ENCODE measurements around the gene AQP7.
"Not testable (repeated sequence)": the region's sequence is repeated elsewhere in the genome, so short reads cannot be mapped to it uniquely, and the experiment has no call there.

AQP7 gene

DNA sequence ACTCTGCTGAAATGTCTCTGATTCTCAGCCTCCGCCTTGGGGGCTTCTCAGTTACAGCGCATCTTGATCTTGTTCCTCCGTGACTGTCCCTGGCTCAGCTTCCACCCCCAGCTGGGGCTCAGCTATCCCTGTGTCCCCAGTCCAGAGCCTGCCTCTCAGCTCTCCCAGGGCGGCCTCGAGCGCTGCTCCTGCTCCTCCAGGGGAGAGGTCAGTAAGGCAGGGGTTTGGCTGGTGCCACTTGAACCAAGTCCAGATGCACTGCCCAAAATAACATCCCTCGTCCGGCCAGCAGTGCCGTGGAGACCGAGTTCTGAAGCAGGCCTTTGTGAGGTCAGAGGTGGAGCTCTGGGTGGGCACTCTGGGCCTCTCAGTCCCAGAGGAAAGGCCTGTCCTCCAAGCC, at the start of gene AQP7:
TSS of gene AQP7 (minus strand) at position 198 of the 400 bp plus-strand sequence. CDS start 1,306 bp downstream, outside the sequence.
- DNase-seq = not testable (repeated sequence)

DNA sequence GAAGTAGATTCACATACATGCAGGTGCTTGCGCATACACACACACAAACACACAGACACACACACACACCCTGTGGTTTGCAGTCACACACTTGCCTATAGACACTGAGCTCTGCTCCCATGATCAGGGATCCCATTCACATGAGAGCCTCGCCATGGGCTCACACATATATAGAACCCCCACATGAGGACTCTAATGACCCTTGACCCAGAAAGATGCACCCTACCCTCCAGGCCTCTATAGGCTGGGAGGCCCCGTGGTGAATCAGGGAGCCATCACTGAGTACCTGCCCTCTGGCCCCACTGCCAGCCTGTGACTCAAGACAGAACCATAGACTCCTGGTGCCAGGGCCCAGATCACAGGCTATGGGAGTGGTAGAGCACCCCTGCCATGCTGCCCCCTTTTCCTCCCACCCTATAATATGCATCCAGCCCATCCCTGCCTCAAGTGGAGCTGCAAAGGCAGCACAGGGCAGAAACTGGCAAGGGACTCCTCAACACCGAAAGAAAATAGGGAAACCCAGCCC, 48.3 kb upstream of the AQP7 start:
- no peak for DNase-seq

DNA sequence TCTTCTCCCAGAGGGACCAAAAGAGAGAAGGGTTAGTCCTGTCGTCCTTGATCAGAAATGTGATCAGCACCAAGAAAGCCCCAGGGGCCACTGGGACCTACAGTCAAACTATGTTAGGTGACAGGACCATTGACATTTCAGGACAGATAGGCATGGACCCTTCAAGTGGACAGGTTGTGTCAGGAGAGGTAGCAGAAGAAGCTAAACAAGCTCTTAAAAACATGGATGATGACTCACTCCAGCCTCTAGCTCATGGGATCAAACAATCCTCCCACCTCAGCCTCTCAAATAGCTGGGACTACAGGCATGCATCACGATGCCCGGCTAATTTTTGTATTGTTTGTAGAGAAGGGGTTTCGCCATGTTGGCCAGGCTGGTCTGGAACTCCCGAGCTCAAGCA, 47.3 kb upstream of the AQP7 start:
- no peak for DNase-seq

DNA sequence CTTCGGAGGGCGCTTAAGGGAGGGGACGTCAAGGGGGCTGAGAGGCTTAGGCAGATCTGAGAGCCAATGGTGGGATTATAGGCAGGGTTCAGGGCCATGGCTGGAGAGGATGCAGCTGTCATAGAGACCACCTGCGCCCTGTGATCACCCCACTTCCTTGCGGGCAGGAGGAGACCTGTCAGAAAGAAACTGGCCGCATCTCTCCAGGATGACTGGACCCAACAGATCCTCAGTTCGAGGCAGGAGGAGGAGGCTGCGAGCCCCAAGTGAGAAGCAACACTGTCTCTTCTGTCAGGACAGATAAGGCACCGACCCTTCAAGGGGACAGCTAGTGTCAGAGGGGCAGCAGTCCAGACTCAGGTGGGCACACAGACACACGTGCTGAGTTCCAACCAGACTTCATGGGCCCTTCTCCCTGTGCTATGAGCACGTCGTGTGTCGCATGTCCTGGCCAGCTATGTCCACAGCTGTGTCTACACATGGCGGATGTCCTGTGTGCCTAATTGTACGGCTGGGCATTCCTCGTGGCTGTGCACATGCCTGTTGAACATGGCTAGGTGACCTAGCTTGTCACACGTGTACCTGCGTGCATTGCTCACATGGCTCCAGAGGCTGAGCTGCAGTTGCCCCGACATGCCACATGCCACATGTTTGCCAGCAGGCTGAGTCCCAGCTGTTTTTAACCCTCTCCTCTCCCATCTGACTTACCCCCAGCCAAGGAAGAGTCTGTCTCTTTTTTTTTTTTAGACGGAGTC, 45.6 kb upstream of the AQP7 start:
- DNase-seq = no peak

DNA sequence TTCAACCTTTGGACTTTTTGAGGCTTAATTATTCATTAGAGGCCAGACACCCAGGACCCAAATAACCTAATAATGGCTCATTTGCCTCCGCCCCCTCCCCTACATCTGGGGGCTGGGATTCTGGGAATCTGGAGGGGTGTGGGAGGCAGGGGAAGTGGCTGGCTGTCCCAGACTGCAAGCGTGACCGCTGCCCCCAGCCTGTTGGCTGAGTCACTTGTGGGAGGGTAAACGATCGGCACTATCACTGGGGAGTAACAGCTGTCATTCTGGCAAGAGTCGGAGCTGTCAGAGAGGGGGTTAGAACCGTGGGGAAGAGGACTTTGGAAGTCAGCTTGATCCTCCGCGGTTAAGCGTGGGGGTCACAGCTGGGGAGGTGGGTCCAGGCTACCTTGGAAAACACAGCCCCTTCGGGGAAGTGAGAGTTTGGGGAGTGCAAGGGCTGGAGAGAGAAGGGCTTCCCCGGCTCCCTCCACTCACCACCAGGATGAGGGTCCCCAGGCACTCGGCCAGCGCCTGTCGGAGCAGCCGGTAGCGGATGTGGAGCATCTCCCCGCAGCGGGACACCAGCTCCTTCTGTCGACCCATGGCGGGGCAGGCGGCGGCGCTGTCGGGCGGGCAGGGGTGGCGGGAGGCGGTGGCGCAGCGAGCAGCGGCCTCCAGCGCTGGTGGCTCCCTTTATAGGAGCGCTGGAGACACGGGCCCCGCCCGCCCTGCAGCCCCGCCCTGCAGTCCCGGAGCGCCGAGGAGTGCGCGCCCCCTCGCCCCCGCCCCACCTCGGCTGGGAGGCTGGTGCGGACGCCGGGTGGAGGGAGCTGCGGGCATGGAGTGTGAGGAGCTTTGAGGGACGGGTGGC, 44.8 kb upstream of the AQP7 start, which contains the start of gene AQP3:
TSS of gene AQP3 (minus strand) at position 648 of the 853 bp plus-strand sequence. CDS start at position 585, 63 bp downstream.
- DNase-seq = no peak

DNA sequence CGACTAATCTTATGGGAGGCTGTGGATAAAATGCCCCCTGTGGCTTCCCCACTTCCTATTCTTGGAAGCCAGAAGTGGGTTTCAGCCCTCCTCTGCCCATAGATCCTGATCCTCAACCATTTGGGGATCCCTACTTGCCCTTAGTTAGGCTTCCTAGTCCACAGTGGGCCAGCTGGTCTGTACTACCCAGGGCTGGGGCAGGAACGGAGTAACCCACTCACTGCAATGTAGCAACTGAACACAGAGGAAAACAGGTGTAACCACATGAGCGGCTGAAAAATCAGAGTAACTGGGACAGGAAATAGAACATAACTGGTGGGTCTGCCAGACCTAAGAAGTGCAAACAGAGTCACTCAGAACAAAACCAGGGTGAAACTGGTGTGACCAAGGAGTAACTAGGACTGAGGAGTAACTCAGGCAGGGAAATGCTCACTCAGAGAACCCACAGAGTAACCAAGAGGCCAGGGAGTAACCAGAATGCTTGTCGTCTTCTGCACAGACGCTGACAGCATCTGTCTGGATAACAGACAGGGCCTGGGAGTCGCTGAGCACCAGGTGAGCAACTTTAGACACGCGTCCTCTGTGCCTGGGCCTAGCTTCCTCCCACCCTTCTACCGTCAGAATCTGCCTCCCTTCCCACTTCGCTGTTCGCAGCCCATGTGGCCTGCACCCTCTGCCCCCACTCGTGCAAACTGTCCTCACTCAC, 44.0 kb upstream of the AQP7 start:
- DNase-seq = no peak

DNA sequence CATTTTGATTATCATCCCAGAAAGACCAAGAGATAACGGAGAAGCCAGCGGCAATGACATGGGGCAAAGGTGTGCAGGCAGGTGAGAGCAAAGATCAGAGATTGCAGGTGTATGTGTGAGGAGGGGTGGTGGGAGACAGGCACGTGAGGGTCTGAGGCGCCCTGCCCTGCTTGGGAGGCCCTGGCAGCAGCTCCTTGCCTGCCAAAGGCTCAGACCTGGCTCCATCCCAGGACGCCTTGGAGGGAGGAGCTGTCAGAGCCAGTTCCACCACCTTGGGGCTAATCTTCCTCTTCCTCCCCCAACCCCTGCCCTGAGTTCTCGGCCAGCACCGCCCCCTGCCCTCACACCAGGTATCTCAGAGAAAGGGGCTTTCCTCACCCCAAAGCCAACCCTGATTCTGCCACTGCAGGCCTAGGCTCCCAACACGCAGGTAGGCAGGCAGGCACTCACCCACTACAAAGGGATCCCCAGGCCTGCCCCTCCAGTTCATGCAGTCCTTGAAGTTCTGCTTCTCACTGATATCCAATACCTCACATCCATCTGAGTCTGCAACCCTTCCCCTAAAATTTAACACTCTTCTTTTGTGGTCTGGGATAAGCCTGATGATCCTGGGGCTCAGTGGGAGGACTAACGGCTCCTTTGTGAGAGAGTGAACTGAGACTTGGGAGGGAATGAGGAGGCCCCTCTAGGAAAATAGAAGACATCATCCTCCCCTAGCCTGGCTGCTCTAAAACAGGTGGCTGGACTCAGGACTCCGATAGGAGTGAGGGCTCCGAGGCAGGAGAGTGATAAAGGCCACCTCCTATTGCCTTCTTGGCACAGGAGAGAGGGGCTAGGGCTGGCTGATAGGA, 43.2 kb upstream of the AQP7 start:
- no peak for DNase-seq

DNA sequence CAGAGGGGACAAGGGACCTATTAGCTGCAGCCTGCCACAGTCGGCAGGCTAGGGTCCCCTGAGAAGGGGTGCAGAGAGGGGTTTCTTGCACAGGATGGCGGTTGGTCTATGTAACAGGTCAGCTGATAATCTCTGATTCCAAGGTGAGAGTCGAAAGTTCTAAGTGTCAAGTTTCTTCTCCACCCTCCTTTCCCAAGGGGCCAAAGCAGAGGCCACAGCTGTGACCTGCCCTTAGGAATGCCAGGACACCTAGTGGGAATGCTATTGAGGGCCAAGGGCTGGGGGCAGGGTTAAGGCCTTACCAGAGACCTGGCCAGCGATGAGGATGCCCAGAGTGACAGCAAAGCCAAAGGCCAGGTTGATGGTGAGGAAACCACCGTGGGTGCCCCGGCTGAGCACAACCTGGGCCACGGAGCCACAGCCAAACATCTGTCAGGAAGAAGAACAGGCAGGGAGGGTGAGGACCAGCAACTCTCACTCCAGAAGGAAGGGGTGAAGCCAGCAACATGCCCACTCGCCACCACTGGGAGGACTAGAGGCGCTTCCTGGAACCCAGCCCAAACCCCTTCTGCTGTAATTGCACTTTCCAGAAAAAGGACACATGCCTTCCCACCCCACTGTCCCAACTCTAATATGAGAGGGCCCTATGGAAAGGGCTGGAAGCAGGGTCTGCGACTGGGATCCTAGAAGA, 41.2 kb upstream of the AQP7 start:
- no peak for DNase-seq

DNA sequence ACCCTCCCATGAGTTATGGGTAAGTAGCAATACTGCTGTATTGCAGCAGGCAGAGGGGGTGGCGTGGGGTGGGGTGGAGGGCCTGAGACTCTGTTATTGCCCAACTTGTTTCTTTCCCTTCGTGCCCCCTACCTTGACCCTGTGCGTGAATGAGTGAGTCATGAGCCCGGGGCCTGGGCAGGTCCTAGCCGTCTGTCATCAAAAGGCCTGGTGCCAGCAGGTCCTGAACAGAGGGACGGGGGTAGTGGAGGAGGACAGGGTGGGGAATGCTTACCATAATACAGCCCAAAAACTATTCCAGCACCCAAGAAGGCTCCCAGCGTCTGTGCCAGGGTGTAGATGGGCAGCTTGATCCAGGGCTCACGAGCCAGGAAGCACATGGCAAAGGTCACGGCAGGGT, 40.7 kb upstream of the AQP7 start:
- no peak for DNase-seq

DNA sequence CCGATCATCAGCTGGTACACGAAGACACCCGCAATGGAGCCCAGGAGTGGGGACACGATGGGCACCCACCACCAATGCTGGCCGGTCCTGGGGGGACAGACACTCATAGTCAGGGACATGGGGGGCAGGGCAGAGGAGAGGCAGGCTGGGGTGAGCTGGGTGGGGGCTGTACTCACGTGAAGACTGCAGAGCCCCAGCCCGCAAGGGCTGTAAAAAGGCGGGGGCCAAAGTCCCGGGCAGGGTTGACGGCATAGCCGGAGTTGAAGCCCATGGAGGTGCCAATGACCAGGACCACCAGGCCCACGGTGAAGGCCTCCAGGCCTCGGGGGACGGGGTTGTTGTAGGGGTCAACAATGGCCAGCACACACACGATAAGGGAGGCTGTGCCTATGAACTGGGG, 39.8 kb upstream of the AQP7 start:
- DNase-seq = no peak

DNA sequence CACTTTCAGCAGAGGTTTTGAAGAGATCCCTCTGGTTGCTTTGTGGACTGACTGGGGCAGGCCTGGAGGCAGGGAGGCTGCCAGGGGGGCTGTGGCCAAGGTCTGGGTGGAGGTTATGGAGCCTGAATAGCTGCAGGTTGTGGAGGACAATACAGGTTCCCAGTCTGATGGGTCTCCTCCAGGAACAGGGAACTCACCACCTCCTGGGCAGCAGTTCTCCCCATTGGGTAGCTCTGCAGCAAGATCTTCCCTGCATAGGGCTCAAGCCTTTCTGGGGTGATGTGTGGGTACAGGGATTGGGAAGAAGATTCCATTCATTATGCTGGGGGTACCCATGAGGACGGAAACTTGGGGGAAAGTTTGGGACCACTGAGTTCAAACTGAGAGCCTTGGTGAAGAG, 38.2 kb upstream of the AQP7 start:
- no peak for DNase-seq

DNA sequence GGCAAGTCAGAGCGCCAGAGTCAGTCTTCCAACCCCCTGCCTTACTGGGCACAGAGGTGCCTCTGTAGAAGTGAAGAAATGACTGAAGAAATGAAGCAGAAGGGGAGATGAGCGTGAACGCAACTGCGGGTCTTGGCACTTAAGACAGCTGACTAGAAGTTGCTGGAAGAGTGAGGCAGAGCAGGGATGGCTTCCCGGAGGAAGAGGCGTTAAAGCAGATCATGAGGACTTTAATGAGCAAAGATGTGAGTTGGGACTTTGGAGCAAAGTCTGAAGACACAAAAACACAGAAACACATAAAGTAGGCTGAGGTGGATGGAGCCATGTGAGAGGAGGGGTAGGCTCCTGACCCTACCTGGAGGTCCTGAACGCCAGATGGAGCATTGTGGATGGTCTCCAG, 37.8 kb upstream of the AQP7 start:
- no peak for DNase-seq

DNA sequence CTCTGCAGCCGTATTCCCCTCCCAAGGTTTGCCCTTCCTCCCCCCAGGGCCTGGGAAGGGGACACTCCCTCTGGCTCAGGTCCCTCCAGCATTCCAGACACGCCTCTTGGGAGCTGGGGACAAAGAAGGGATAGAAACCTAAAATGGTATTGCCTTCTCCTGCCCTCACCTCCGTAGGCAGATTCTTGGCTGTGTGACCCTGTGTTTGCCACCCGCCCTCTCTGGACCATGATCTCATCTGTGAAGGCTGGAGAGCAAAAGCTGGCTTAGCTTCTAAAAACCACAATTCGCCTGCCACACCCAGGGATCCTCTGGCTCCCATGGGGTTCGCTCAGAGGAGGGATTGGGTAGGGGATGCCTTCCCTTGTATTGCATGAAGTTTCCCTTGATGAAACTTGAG, 37.4 kb upstream of the AQP7 start:
- no peak for DNase-seq

DNA sequence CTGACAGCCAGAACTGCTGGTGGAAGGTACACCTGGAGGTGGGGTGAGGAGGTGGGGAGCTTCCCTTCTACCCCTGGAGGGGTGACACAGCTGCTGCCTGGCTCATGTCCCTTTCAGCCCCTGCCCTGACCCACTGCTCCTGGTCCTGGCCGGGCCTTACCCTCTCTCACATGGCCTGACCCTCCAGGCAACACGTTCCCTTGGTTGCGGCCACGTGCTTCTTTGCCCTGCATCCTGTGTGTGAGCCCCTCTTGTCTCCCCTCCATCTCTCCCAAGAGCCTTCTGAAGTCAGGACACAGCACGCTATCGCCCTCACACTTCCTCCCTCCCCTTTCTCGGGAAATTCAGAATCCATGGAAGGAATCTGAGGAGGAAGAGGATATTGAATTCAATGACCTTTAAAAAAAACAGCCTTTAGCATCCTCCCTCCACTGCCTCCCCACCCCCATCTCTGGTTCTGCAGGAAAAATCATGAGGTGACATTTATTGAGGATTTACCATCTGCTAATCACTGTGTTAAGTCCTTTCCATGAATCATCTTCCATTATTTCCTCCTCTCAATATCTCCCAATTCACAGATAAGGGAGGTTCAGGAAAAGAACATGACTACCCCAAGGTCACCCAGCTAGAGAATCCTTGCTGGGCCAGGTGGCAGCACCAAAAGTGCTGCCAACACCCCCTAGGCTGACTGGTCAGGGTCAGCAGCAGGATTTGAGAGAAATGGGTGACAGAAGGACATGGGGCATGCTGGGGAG, 36.7 kb upstream of the AQP7 start:
- DNase-seq = no peak

DNA sequence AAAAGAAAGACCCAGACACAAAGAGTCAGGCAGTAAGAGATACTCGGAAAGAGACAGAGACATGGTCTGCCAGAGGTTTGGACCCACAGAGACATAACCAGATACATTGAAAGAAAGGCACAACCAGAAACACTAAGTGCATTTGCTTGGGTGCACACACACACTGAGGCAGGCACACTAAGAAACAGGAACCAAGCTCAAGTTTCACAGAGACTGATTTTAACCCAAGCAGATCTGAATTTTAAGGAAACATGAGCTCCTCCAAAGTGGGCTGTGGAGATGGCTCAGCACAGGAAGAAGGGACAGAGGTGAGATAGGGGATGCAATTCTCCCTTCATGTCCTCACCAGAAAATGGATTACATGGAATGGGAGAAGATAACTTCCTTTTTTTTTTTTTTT, 35.5 kb upstream of the AQP7 start:
- DNase-seq = no peak

DNA sequence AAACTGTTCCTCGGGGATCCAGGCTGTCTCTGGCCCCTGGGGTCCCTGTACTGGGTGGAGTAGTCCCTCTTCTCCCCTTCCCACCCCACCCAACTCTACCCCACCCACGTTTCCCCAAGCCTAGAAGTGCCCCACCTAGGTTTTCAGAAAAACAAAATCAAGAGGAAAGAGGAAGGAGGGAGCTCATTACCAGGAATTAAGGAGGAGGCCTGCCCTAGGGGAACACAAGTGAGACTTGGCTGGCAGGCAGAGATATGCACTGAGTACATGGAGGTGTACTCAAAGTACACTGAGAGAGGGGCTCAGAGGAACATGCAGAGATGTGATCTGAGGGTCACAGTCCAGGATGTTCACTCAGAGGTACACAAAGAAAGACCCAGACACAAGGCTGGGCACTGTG, 34.8 kb upstream of the AQP7 start:
- no peak for DNase-seq

DNA sequence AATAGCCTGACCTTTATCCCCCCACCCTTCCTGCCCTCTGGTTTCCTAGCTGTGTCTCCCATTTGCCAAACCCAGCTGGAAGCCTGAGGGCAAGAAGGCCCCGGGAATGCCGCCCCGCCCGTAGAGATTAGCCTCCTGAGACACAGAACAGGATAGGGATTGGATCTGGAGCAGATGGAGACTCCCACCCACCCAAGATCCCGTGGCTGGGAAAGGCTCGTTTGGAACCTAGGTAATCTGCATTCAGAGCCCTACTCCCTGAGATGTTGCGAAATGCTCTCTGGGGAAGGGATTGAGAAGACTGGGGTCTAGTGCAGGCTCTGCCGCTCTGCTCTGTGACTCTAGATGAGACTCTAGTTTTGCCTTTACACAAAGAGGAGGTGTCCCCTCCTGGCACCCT, 34.1 kb upstream of the AQP7 start:
- DNase-seq = no peak

DNA sequence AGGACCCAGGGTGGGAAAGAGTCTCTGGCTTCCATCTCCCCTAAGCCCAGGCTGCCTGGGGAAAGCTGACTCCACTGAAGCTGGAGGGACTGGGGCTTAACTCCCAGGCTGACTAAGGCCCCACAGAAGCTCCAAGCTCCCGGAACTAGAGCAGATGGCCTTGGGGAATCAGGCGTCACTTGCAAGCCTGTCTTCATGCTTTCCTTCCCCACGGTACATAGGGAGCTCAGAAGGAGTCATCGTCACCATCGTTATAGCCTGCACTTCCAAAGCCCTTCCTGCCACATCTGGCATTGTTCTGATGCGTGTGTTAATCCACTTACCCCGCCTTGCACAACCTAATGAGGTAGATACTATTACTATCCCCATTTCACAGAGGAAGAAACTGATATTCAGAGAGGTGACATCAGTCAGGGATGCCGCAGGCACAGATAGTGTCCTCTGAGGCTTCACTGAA, 33.5 kb upstream of the AQP7 start:
- DNase-seq = no peak

DNA sequence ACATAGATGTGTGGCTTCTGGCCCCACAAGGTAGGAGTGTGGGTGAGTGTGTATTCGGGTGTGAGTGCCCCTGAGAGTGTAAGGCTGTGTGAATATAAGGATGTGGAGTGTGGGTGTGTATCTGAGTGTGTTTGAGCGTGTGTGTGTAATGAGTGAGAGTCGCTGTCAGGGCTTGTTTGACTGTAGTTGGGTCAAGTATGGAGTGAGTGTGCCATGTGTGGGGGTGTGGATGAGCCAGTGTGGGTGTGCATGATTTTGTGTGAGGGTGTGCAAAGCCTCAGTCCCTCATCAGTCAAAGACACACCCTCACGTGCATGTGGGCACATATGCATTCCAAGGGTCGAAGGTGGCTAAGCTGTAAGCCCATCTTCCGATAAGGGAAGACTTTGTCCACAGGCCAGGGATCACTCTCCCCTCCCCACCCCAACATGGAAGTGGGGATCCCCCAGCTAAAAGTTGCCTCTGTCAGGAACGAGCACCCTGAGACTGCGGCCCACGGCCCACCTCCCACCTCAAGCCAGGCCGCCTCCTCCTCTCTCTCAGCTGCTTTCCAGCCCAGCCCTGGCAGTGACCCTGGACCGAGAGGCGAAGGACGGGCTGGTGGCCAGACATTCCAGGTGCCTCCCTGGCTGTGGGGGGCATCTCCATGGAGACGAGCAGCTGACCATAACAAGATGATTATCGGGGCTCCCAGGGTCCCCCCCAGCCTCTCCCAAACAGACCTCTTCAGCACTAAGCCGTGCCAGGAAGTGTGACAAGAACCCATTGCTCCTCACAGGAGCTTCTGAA, 32.1 kb upstream of the AQP7 start:
- no peak for DNase-seq

DNA sequence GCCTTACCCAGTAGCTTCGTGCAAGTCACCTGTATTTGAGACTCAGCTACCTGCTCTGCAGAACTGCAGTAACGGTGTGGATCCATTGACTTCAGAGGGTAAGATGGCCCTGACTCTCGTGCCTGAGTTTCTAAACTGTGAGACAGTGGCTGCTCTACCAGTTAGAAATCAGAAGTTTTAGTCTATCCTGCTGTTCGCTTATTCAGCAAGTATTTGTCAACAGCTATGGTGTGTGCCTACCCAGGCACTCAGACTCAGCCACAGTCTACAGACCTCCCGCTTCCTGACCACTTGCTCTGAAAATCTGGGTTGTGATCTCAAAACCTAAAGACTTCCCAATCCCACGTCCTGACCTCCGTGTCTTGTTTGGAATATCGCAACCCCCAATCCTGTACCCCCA, 31.5 kb upstream of the AQP7 start:
- no peak for DNase-seq
